Subcutaneous adipose tissue (tissue), 4 donors: ENCODE measurements around the gene ARMS2. TPM values are rescaled to one million over a fixed set of nuclear protein-coding genes. Genes with fewer than 3 reads are reported as not detected.

Experiments used
- CTCF ChIP-seq: fragments of 450-650 bp; IDR thresholded peaks from one replicate; pipeline ENCODE4 v1.5.1; 2016; ENCODE audit warnings: low read depth, mild to moderate bottlenecking, control low read depth, antibody characterized with exemption, moderate library complexity
- total RNA-seq, 4 donors: library from RNA; depleted of rRNA; stranded (reverse); fragments of >200 nt; gene quantifications; one replicate each; pipeline ENCODE4 v1.1.0, GENCODE V29; 2016

The ARMS2 gene
- total RNA-seq, 4 donors from 2014 or later = not detected

- TF ChIP-seq CTCF = no peak
These were observed 382 bp upstream of the ARMS2 start for GRCh38 chr10:122454071-122454470.

GRCh38 chr10:122455376-122456079, 1.1 kb downstream of the ARMS2 start:
- no peak for TF ChIP-seq CTCF

- no peak for TF ChIP-seq CTCF
These were observed 3.5 kb downstream of the ARMS2 start for GRCh38 chr10:122457934-122458333.

- TF ChIP-seq CTCF = no peak
These were observed 4.2 kb downstream of the ARMS2 start for GRCh38 chr10:122458693-122459092.

- TF ChIP-seq CTCF = no peak
These were observed 5.3 kb downstream of the ARMS2 start for GRCh38 chr10:122459561-122460273.

GRCh38 chr10:122460891-122461293, 6.4 kb downstream of the ARMS2 start:
- TF ChIP-seq CTCF = no peak

GRCh38 chr10:122461367-122461728, 6.9 kb downstream of the ARMS2 start, which contains the start of gene HTRA1:
TSS of gene HTRA1 (plus strand) at chr10:122461553. CDS start at chr10:122461653, 100 bp downstream.
- no peak for TF ChIP-seq CTCF
